ENCODE data around the gene MAGI1.

DNA sequence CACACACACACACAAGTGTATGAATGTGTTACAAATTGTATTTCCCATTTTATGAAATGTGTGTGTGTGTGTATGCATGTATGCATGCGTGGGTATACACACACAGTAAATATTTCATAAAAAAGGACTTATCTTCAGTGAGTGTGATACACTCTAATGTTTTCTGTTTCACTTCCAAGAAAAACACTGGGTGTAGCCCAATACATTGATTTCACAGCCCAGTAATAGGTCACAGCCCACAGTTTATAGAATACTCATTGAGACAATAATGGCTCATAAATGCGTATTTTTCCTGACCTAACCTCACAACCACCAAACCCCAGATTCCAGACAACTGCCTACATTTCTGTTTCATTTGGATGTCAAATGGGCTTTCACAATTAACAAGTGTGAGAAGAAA is 619.5 kb downstream of the MAGI1 start:
- TF ChIP-seq, protein P1, sequence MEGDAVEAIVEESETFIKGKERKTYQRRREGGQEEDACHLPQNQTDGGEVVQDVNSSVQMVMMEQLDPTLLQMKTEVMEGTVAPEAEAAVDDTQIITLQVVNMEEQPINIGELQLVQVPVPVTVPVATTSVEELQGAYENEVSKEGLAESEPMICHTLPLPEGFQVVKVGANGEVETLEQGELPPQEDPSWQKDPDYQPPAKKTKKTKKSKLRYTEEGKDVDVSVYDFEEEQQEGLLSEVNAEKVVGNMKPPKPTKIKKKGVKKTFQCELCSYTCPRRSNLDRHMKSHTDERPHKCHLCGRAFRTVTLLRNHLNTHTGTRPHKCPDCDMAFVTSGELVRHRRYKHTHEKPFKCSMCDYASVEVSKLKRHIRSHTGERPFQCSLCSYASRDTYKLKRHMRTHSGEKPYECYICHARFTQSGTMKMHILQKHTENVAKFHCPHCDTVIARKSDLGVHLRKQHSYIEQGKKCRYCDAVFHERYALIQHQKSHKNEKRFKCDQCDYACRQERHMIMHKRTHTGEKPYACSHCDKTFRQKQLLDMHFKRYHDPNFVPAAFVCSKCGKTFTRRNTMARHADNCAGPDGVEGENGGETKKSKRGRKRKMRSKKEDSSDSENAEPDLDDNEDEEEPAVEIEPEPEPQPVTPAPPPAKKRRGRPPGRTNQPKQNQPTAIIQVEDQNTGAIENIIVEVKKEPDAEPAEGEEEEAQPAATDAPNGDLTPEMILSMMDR (conservative IDR thresholded peaks at IDR 0.05) = no peak
- TF ChIP-seq ZFX (IDR thresholded peaks at IDR 0.05) = no peak

Data from C4-2B (cell line).